Eye (tissue), 1 donor: Measurements from ENCODE around the gene DFFB.
A peak's percentile ranks its signal among the peaks of the same experiment; 100 is the strongest.

Source experiments
- DNase-seq: peaks from one replicate; pipeline ENCODE4 v3.0.0-alpha.2; 2015

The DFFB gene

DNA sequence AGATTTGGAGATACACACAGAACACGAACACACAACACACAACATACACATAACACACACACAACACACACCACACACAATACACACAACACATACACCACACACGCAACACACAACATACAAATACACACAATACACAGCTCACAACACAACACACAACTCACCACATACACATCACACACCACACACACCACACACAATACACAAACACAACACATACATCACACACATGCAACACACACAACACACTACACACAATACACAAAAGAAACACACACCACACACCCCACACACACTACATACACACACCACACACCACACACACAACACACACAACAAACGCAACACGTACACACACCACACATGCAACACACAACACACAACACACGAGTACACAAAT lies 71.8 kb downstream of the DFFB start:
- DNase-seq, result peak; percentile 24

DNA sequence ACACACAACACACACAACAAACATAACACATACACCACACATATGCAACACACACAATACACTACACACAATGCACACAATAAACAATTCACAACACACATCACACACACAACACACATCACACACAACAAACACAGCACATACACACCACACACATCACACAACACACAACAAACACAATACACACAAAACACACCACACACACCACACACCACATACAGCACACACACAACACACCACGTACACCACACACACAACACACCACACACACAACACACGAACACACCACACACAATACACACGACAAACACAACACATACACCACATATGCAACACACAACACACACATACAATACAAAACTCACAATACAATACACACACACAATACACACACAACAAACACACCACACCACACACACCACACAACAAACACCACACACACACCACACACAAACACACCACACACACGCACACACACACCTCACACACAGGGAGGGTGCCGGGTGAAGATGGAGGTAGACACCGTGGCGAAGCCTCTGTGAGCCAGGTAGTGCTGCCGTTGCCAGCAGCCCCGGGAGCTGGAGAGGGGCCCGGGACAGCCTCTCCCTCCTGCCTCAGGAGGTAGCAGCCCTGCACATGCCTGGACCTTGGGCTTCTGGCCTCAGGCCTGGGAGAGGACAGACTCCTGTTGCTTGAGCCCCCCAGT lies 73.2 kb downstream of the DFFB start:
- no peak for DNase-seq

DNA sequence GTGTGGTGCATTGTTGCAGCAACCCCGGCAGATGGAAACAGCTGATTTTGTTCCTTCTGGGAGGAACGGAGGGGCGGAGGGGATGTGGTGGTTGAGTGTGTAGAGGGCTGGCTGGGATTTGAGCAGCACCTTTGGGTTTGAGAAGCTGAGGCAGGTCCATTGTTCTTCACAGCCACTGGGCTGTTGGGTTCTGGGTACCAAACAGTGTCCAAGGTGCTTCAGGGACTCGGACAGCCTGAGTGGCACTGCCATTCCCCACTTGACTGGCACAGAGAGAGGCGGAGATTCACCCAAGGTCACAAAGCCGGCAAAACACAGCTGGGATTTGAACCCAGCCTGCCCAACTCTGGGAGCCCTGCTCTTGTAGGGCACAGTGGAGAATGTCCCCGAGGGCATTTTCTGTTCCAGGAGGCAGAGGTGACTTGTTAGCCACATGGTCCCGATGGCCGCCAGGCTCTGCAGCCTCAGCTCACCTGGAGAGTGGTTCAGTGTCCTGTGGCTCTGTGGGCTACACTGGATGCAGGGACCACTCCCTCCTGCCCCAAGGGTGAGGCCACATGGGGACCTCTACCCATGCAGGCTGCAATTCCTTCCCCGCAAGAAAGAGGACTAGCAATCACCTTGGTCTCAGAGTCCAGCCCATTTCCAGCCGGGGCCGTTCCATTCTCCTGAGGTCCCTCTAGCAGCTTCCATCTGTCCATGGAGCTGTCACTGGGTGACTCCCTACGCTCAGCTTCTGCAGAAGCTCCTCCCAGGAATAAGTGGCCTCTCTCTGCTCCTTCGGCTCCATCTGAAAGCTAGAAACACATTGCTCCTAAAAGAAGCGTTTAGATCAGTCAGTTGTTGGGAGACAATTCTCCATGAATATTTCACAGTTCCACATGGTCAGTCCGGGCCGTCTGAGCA lies 74.0 kb downstream of the DFFB start:
- DNase-seq, result no peak

DNA sequence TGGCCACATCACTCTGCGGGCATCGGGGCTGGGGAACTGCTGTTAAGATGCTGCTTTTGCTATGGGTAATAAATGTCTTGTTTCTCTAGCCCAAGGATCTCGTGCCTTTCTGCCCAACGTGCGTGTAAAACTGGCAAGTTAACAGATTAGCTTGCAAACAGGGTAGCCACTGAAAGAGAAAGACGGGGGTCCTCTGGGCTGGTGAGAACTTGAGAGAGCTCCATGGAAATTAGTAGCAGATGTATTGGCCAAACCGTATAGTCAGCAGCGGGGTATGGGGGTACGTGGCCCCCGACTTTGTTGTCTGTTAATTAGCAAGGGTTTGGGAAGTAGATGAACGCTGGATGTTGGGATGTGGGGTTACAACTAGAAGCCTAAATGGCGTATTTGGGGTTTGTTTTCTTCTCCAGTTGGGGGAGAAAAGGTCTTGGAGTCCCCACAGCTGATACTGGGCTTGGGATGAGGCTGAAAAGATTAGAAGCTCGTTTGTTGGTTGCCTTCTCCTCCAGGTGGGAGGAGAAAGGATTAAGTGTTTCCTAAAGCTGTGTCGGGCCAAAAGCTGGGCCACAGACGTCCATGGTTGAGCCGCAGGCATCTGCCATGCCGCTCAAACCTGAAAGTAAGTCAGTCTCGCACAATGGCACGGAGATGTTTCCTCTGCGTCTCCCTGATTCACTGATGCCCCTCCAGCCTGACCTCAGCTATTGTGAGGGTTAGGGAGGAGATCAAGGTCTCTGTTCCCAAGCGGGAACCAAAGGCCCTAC lies 75.1 kb downstream of the DFFB start:
- no peak for DNase-seq
